K562 (cell line): ENCODE results near the gene CHPF. TPM values are rescaled to one million over a fixed set of nuclear protein-coding genes. Genes with fewer than 3 reads are reported as not detected.

Source experiments
- ATAC-seq: fragments of 200-7000 bp; cut with Tn5 transposase; 3 replicates; pipeline ENCODE4 v1.9.1; 2020; ENCODE audit warnings: moderate library complexity
- BruUV-seq: library from RNA; stranded (reverse); fragments of 400-500 nt; replicated peaks from 2 replicates; lab custom pipeline; 2021; lab: Mats Ljungman, UMichigan
- CTCF ChIA-PET: fragments of 300-600 bp; formaldehyde crosslinking; extraction: SDS; loops from one replicate; lab custom pipeline; 2021; ENCODE audit warnings: low intra/inter-chr PET ratio; lab: Yijun Ruan, JAX
- POLR2A ChIA-PET: fragments of 300-600, 350-650 bp; sonication (Branson Sonifier 250); formaldehyde crosslinking; extraction: SDS; loops from one replicate; lab custom pipeline; 2021; ENCODE audit warnings: antibody characterized with exemption, inconsistent platforms; lab: Yijun Ruan, JAX
- DNase-seq, 4 experiments: peaks; one replicate each; pipeline versions ENCODE4 v3.0.0 to v3.0.0-alpha.2; 2011 to 2018; ENCODE audit warnings: low spot score in 3 of 4, mixed read lengths in 3 of 4; ENCODE audit errors: extremely low read depth in 1 of 4
- FAIRE-seq: peaks from 2 replicates; lab custom pipeline; 2011; peaks lifted over from hg19 to GRCh38; lab: Jason Lieb, UNC
- H2AFZ ChIP-seq: 2 replicates; pipeline ENCODE4 v1.6.0; 2011; ENCODE audit warnings: low read depth, low read length, control low read depth, inconsistent platforms
- H3K27ac ChIP-seq: fragments of 200-600 bp; 3 replicates; pipeline ENCODE4 v1.8.0; 2011; ENCODE audit warnings: low read depth, mild to moderate bottlenecking, control low read depth, inconsistent platforms, low read length, moderate library complexity, mixed read lengths; ENCODE audit errors: extremely low read depth
- H3K27me3 ChIP-seq, 2 experiments: fragments of 300-600 bp in 1 of 2; 2 replicates in 1 of 2; 3 replicates in 1 of 2; pipeline versions ENCODE4 v1.6.0 to v1.8.0; 2011; ENCODE audit warnings: inconsistent platforms in 2 of 2, low read length in 2 of 2, mild to moderate bottlenecking in 1 of 2, mixed read lengths in 1 of 2, moderate library complexity in 1 of 2; ENCODE audit not compliant: control insufficient read depth in 2 of 2, insufficient read depth in 2 of 2
- H3K36me3 ChIP-seq: fragments of 300-600 bp; 3 replicates; pipeline ENCODE4 v1.8.0; 2011; ENCODE audit warnings: mild to moderate bottlenecking, low read length, inconsistent platforms; ENCODE audit not compliant: control insufficient read depth, insufficient read depth
- H3K4me1 ChIP-seq, 2 experiments: fragments of 200-600 bp in 1 of 2; replicated peaks in 1 of 2; 2 replicates in 1 of 2; 3 replicates in 1 of 2; pipeline versions ENCODE4 v1.5.1 to v1.8.0; 2011; ENCODE audit warnings: inconsistent platforms in 2 of 2, low read length in 2 of 2, mild to moderate bottlenecking in 1 of 2, mixed read lengths in 1 of 2, moderate library complexity in 1 of 2; ENCODE audit not compliant: control insufficient read depth in 2 of 2, insufficient read depth in 2 of 2
- H3K4me2 ChIP-seq: 2 replicates; pipeline ENCODE4 v1.6.1; 2011; ENCODE audit warnings: low read length, control low read depth, inconsistent platforms, mixed read lengths; ENCODE audit not compliant: insufficient read depth
- H3K4me3 ChIP-seq: fragments of 200-600 bp; sonication (generic), shearing (Covaris generic); 2 replicates; pipeline ENCODE4 v1.5.1; 2016; ENCODE audit warnings: control low read depth, inconsistent platforms
- H3K79me2 ChIP-seq: fragments of 200-600 bp; 3 replicates; pipeline ENCODE4 v1.8.0; 2011; ENCODE audit warnings: low read length, inconsistent platforms; ENCODE audit not compliant: control insufficient read depth, insufficient read depth
- H3K9ac ChIP-seq, 2 experiments: 2 replicates each; pipeline versions ENCODE4 v1.6.0 to v1.6.1; 2011; ENCODE audit warnings: low read depth in 2 of 2, low read length in 2 of 2, control low read depth in 1 of 2, inconsistent platforms in 1 of 2, mild to moderate bottlenecking in 1 of 2, mixed read lengths in 1 of 2; ENCODE audit not compliant: insufficient read depth in 1 of 2
- H3K9me1 ChIP-seq: one replicate; pipeline ENCODE4 v1.6.0; 2011; ENCODE audit warnings: inconsistent platforms, mild to moderate bottlenecking, low read length, moderate library complexity; ENCODE audit not compliant: control insufficient read depth, insufficient read depth
- H3K9me3 ChIP-seq: replicated peaks from 2 replicates; pipeline ENCODE4 v1.5.1; 2011; ENCODE audit warnings: low read depth, low read length, inconsistent platforms; ENCODE audit not compliant: control insufficient read depth, insufficient read depth
- H4K20me1 ChIP-seq: replicated peaks from 2 replicates; pipeline ENCODE4 v1.6.1; 2011; ENCODE audit warnings: low read length, inconsistent platforms, mixed read lengths; ENCODE audit not compliant: control insufficient read depth, insufficient read depth
- BMI1 ChIP-seq: fragments of 150-350 bp; IDR thresholded peaks from 2 replicates; pipeline ENCODE4 v1.6.1; 2014; ENCODE audit warnings: low read length
- ELF1 ChIP-seq: fragments of 200-800 bp; sonication (Bioruptor generic); IDR thresholded peaks from 2 replicates; pipeline ENCODE4 v1.6.1; 2016; ENCODE audit warnings: missing genetic modification characterization, missing compliant biosample characterization
- ELF2 ChIP-seq: fragments of 250-450 bp; sonication (Bioruptor Pico); IDR thresholded peaks from 2 replicates; pipeline ENCODE4 v1.5.0; 2021; ENCODE audit warnings: mild to moderate bottlenecking
- EZH2 ChIP-seq: IDR thresholded peaks from 2 replicates; pipeline ENCODE4 v1.6.1; 2012; ENCODE audit warnings: low read depth, mild to moderate bottlenecking, inconsistent platforms, low read length, borderline replicate concordance
- FOXK2 ChIP-seq, 2 experiments: fragments of 450-650 bp; IDR thresholded peaks in 1 of 2; conservative IDR thresholded peaks in 1 of 2; 2 replicates each; pipeline ENCODE4 v1.6.1; 2016; ENCODE audit warnings: low read depth in 2 of 2, mild to moderate bottlenecking in 1 of 2
- HEY1 ChIP-seq: fragments of 250-450 bp; sonication (Bioruptor Pico); IDR thresholded peaks from 2 replicates; pipeline ENCODE4 v1.5.0; 2020; ENCODE audit warnings: mild to moderate bottlenecking, moderate library complexity, borderline replicate concordance
- IRF2 ChIP-seq: sonication (generic); formaldehyde crosslinking; IDR thresholded peaks from 2 replicates; pipeline ENCODE4 v1.8.1; 2022; ENCODE audit warnings: mild to moderate bottlenecking, missing genetic modification reagents
- NCOA1 ChIP-seq: fragments of 450-650 bp; IDR thresholded peaks from 2 replicates; pipeline ENCODE4 v1.6.1; 2016; ENCODE audit warnings: low read depth
- NFXL1 ChIP-seq: fragments of 450-650 bp; formaldehyde crosslinking; IDR thresholded peaks from 2 replicates; pipeline ENCODE4 v1.4.0; 2021; ENCODE audit warnings: mild to moderate bottlenecking
- POLR2H ChIP-seq: IDR thresholded peaks from 2 replicates; pipeline ENCODE4 v1.6.1; 2016; ENCODE audit warnings: missing genetic modification characterization, low read depth, mild to moderate bottlenecking, control low read depth, missing compliant biosample characterization, moderate library complexity
- RCOR1 ChIP-seq, 2 experiments: IDR thresholded peaks; 2 replicates each; pipeline ENCODE4 v1.6.1; 2012; ENCODE audit warnings: low read depth in 2 of 2, low read length in 2 of 2, borderline replicate concordance in 1 of 2, improper control_type of control experiment in 1 of 2
- SLC30A9 ChIP-seq: fragments of 250-450 bp; sonication (Bioruptor Pico); IDR thresholded peaks from 2 replicates; pipeline ENCODE4 v1.8.0; 2022; ENCODE audit warnings: mild to moderate bottlenecking, moderate library complexity
- TBP ChIP-seq: optimal IDR thresholded peaks from 2 replicates; pipeline ENCODE3; 2011; ENCODE audit warnings: low read depth, low read length, improper control_type of control experiment
- ZKSCAN3 ChIP-seq: fragments of 250-450 bp; sonication (Bioruptor Pico); IDR thresholded peaks from 2 replicates; pipeline ENCODE4 v1.4.0; 2020
- ZKSCAN8 ChIP-seq: fragments of 200-800 bp; sonication (Bioruptor generic); IDR thresholded peaks from 2 replicates; pipeline ENCODE4 v1.6.1; 2016; ENCODE audit warnings: missing genetic modification characterization, missing compliant biosample characterization
- ZNF24 ChIP-seq: fragments of 450-650 bp; IDR thresholded peaks from 2 replicates; pipeline ENCODE4 v1.6.1; 2016
- ZNF324 ChIP-seq: fragments of 250-450 bp; sonication (Bioruptor Pico); IDR thresholded peaks from 2 replicates; pipeline ENCODE4 v1.4.0; 2020; ENCODE audit warnings: mild to moderate bottlenecking
- ZNF586 ChIP-seq: fragments of 450-650 bp; formaldehyde crosslinking; conservative IDR thresholded peaks from 2 replicates; pipeline ENCODE4 v1.4.0; 2020; ENCODE audit warnings: mild to moderate bottlenecking, moderate library complexity
- ZNF75A ChIP-seq: fragments of 450-650 bp; formaldehyde crosslinking; IDR thresholded peaks from 2 replicates; pipeline ENCODE4 v1.4.0; 2020; ENCODE audit warnings: mild to moderate bottlenecking
- ZNF76 ChIP-seq: fragments of 250-450 bp; sonication (Bioruptor Pico); IDR thresholded peaks from 2 replicates; pipeline ENCODE4 v1.4.0; 2020; ENCODE audit warnings: mild to moderate bottlenecking, moderate library complexity, borderline replicate concordance
- WGBS: fragments of 100-300 bp; shearing (Covaris generic); methylation state at CpG from one replicate; pipeline ENCODE4 v1.1.6; 2016; ENCODE audit warnings: low coverage, mixed read lengths; ENCODE audit not compliant: insufficient coverage; ENCODE audit errors: missing lambda C conversion rate; 5-methylcytosine and 5-hydroxymethylcytosine counted together
- in situ Hi-C: fragments of 300-500 bp; cut with MboI; formaldehyde crosslinking; loops from 4 replicates; pipeline ENCODE4 v1.15.0; 2018; ENCODE audit warnings: inconsistent platforms, mixed read lengths
- intact Hi-C: fragments of 100-400 bp; cut with micrococcal nuclease; formaldehyde crosslinking; loops from 2 replicates; pipeline ENCODE4 v1.14.2; 2022
- polyA plus RNA-seq, 8 experiments: library from polyadenylated mRNA; depleted of rRNA in 4 of 8; stranded (reverse) in 5 of 8; unstranded in 3 of 8; fragments of >200 nt; fragmentation: Nextera tagmentation in 2 of 8; fragmentation: Illumina TruSeq in 1 of 8; extraction: Ambion mirVana in 2 of 8; extraction: Trizol in 1 of 8; gene quantifications; 2 replicates each; pipeline versions ENCODE4 v1.2.1 to v1.2.3, GENCODE V29; 2011 to 2014; ENCODE audit warnings: inconsistent platforms in 1 of 8, missing spikeins in 1 of 8
- total RNA-seq, 7 experiments: library from RNA; depleted of rRNA in 6 of 7; stranded (reverse); fragments of >200 nt in 6 of 7; fragmentation: Illumina TruSeq in 2 of 7; extraction: Trizol in 2 of 7; gene quantifications; 2 replicates each; pipeline versions ENCODE4 v1.2.1 to v1.2.3, GENCODE V29; 2011 to 2021; ENCODE audit warnings: low replicate concordance in 1 of 7
- TF ChIP-seq, protein P1 (sequence below): fragments of 150-350 bp; IDR thresholded peaks from 2 replicates; pipeline ENCODE4 v1.6.1; 2014; ENCODE audit warnings: low read depth, mild to moderate bottlenecking, low read length, borderline replicate concordance

The CHPF gene
- total and polyA plus RNA-seq, 9 of the 15 experiments (the other 6 are each of a cell fraction or from before 2014, with no cell fraction given), result 0.15 to 57.2 (median 7.9) TPM

DNA sequence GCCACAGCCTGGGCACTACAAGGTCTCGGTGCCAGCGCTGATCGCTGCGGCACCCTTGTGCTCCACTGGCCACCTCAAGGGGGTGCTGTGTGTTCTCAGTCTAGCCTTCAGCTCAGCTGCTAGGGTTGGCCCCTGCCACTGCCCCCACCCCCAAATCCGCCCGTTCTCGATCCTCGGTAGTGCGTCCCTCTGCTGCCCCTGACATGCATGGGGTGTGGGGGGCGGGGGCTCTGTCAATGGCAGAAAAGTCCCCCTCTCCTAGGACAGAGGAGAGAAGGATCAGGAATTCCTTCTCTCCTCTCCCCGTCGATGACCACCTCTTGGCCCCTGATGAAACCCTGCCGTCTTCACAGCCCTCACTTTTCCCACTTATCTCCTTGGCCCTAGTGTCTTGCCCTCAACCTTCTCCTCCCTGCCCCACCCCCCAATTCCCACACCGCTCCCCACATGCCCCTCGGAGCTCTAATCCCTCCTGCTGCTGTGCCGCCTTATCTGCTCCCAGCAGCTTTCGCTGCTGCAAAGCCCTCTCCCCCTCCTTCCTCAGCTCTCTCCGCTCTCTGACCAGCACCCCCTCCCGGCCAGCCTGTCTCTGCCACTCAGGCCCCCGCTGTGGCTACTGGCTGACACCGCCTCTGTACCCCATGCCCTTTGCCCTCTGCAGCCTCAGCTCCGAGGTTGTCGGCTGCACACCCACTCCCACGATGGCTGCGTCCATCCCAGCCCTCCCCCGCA lies 33.7 kb downstream of the CHPF start:
- H3K27me3 ChIP-seq, result no peaks in the 10 kb centered on the region
- ATAC-seq, result peak; percentile 71
- TF ChIP-seq SLC30A9 (no peak), NCOA1 (peak; percentile 92), ZNF76 (CRISPR knock-in tag) (no peak), HEY1 (CRISPR knock-in tag) (no peak), ELF2 (no peak), EZH2 (no peak), POLR2H (tag) (no peak), IRF2 (CRISPR knock-in tag) (no peak), ZNF586 (no peak), ZNF324 (no peak), BMI1 (no peak), TBP (peak; percentile 26), FOXK2 (conservative IDR thresholded peaks at IDR 0.05 in 1 of 2, IDR thresholded peaks at IDR 0.05 in 1 of 2; ENCODE audit: low read depth in 2 of 2) (peak; percentile 54 to 61; a peak in 2 of 4 replicates), ELF1 (tag) (no peak), RCOR1 (IDR thresholded peaks at IDR 0.05; ENCODE audit: borderline replicate concordance in 1 of 2, low read depth in 2 of 2, low read length in 2 of 2) (peak; percentile 39 to 92; a peak in 3 of 4 replicates), ZNF75A (CRISPR knock-in tag) (peak; percentile 84), ZKSCAN8 (no peak), NFXL1 (no peak), ZNF24 (no peak), ZKSCAN3 (CRISPR knock-in tag) (no peak)
- TF ChIP-seq, protein P1, sequence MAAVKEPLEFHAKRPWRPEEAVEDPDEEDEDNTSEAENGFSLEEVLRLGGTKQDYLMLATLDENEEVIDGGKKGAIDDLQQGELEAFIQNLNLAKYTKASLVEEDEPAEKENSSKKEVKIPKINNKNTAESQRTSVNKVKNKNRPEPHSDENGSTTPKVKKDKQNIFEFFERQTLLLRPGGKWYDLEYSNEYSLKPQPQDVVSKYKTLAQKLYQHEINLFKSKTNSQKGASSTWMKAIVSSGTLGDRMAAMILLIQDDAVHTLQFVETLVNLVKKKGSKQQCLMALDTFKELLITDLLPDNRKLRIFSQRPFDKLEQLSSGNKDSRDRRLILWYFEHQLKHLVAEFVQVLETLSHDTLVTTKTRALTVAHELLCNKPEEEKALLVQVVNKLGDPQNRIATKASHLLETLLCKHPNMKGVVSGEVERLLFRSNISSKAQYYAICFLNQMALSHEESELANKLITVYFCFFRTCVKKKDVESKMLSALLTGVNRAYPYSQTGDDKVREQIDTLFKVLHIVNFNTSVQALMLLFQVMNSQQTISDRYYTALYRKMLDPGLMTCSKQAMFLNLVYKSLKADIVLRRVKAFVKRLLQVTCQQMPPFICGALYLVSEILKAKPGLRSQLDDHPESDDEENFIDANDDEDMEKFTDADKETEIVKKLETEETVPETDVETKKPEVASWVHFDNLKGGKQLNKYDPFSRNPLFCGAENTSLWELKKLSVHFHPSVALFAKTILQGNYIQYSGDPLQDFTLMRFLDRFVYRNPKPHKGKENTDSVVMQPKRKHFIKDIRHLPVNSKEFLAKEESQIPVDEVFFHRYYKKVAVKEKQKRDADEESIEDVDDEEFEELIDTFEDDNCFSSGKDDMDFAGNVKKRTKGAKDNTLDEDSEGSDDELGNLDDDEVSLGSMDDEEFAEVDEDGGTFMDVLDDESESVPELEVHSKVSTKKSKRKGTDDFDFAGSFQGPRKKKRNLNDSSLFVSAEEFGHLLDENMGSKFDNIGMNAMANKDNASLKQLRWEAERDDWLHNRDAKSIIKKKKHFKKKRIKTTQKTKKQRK, result no peak

More for the DNA sequence above, 33.7 kb downstream of the CHPF start:
- Histone ChIP-seq H3K9me1 (no peaks in the 10 kb centered on the region), H3K36me3 (peaks cover 27% of the 10 kb centered on the region; the same call in 1 of the 3 replicates), H3K9me3 (no peaks in the 10 kb centered on the region), H3K4me2 (peak overlapping the region; percentile 78), H3K9ac (peak overlapping the region; percentile 63 to 78), H3K4me3 (no peak overlapping the region), H3K79me2 (peaks cover 7% of the 10 kb centered on the region), H2AFZ (peak overlapping the region; percentile 38; the same call in 1 of the 2 replicates), H4K20me1 (no peaks in the 10 kb centered on the region), H3K27ac (peak overlapping the region; percentile 89), H3K4me1 (peaks cover 68 to 98% of the 10 kb centered on the region in 2 experiments)
- peak; percentile 83 to 95 (median 88) for DNase-seq
- ChIA-PET CTCF (interaction anchor here (0.7 to 1.4 kb wide), 4 partner anchors 14 to 107 kb away, joined by 3 to 8 read pairs (median 4); a partner anchor contains a TSS), POLR2A (interaction anchor here (0.6 to 3.4 kb wide), 4 partner anchors 10 to 18 kb away, joined by 3 to 37 read pairs (median 3); partner anchors contain the start of gene GMPPA)
- in situ Hi-C loops (no loop called here), intact Hi-C loops (loop anchor here (1.0 kb wide), 3 partner anchors 11 to 16 kb away; partner anchors contain the start of gene GMPPA)
- 0% methylated on average over 9 of the region's 26 CpGs for WGBS
- FAIRE-seq, result peak; percentile 96
- BruUV-seq, result no TSS peak
